HepG2 (cell line): ENCODE data around the gene TBX10. TPM values are rescaled to one million over a fixed set of nuclear protein-coding genes. Genes with fewer than 3 reads are reported as not detected.

ENCODE experiments used
- ATAC-seq: fragments of 200-7000 bp; cut with Tn5 transposase; 3 replicates; pipeline ENCODE4 v1.9.1; 2020; ENCODE audit warnings: mild to moderate bottlenecking, moderate library complexity
- BruUV-seq: library from RNA; stranded (reverse); fragments of 400-500 nt; replicated peaks from 2 replicates; lab custom pipeline; 2021; lab: Mats Ljungman, UMichigan
- CTCF ChIA-PET: fragments of 300-600 bp; formaldehyde crosslinking; extraction: SDS; loops from one replicate; lab custom pipeline; 2021; ENCODE audit warnings: low total read pairs, inconsistent platforms, low intra/inter-chr PET ratio; lab: Yijun Ruan, JAX
- POLR2A ChIA-PET: fragments of 350-600 bp; sonication (Branson Sonifier 250); formaldehyde crosslinking; loops from one replicate; lab custom pipeline; 2020; ENCODE audit warnings: antibody characterized with exemption, inconsistent platforms; lab: Yijun Ruan, JAX
- DNase-seq: peaks from one replicate; pipeline ENCODE4 v3.0.0-alpha.2; 2015; ENCODE audit warnings: low spot score
- FAIRE-seq: peaks from 3 replicates; lab custom pipeline; 2011; peaks lifted over from hg19 to GRCh38; lab: Jason Lieb, UNC
- H2AFZ ChIP-seq: one replicate; pipeline ENCODE4 v1.6.1; 2011; ENCODE audit warnings: low read length, inconsistent platforms
- H3K27ac ChIP-seq: fragments of 300-600 bp; 3 replicates; pipeline ENCODE4 v1.8.0; 2011; ENCODE audit warnings: mixed run types, mild to moderate bottlenecking, mixed read lengths, low read length, inconsistent platforms; ENCODE audit not compliant: insufficient read depth; ENCODE audit errors: extremely low read length
- H3K27me3 ChIP-seq, 2 experiments: fragments of 200-600 bp in 1 of 2; 2 replicates in 1 of 2; 3 replicates in 1 of 2; pipeline versions ENCODE4 v1.6.0 to v1.8.0; 2011; ENCODE audit warnings: low read length in 2 of 2, mild to moderate bottlenecking in 2 of 2, moderate library complexity in 2 of 2, inconsistent platforms in 1 of 2; ENCODE audit not compliant: insufficient read depth in 2 of 2, control insufficient read depth in 1 of 2
- H3K36me3 ChIP-seq, 2 experiments: fragments of 200-600 bp in 1 of 2; replicated peaks in 1 of 2; 2 replicates in 1 of 2; 3 replicates in 1 of 2; pipeline versions ENCODE4 v1.5.1 to v1.8.0; 2011; ENCODE audit warnings: low read length in 2 of 2, inconsistent platforms in 1 of 2; ENCODE audit not compliant: insufficient read depth in 2 of 2, control insufficient read depth in 1 of 2
- H3K4me1 ChIP-seq: 2 replicates; pipeline ENCODE4 v1.5.1; 2012; ENCODE audit warnings: low read length, inconsistent platforms; ENCODE audit not compliant: insufficient read depth
- H3K4me2 ChIP-seq: 2 replicates; pipeline ENCODE4 v1.6.0; 2011; ENCODE audit warnings: low read depth, low read length, inconsistent platforms
- H3K4me3 ChIP-seq, 3 experiments: fragments of 200-600 bp in 1 of 3; sonication (generic), shearing (Covaris generic) in 1 of 3; replicated peaks in 1 of 3; 2 replicates each; pipeline ENCODE4 v1.5.1; 2011 to 2016; ENCODE audit warnings: low read length in 3 of 3, inconsistent platforms in 2 of 3, low read depth in 2 of 3, mild to moderate bottlenecking in 2 of 3, control low read depth in 1 of 3, mixed read lengths in 1 of 3; ENCODE audit not compliant: insufficient read depth in 1 of 3
- H3K79me2 ChIP-seq: one replicate; pipeline ENCODE4 v1.6.1; 2011; ENCODE audit warnings: low read length, inconsistent platforms; ENCODE audit not compliant: insufficient read depth
- H3K9ac ChIP-seq: 2 replicates; pipeline ENCODE4 v1.6.0; 2011; ENCODE audit warnings: mild to moderate bottlenecking, low read depth, low read length, inconsistent platforms; ENCODE audit not compliant: insufficient read depth
- H3K9me3 ChIP-seq: 2 replicates; pipeline ENCODE4 v1.5.1; 2012; ENCODE audit warnings: mild to moderate bottlenecking, low read length
- H4K20me1 ChIP-seq: 2 replicates; pipeline ENCODE4 v1.6.0; 2011; ENCODE audit warnings: inconsistent platforms, mild to moderate bottlenecking, low read length, moderate library complexity; ENCODE audit not compliant: insufficient read depth
- HNF1B ChIP-seq: sonication (generic); formaldehyde crosslinking; IDR thresholded peaks from 2 replicates; pipeline ENCODE4 v1.5.1; 2020; ENCODE audit warnings: mild to moderate bottlenecking, moderate library complexity, missing genetic modification reagents
- MXD1 ChIP-seq: sonication (generic); formaldehyde crosslinking; IDR thresholded peaks from 2 replicates; pipeline ENCODE4 v1.4.0; 2020; ENCODE audit warnings: mild to moderate bottlenecking, missing genetic modification reagents
- PCBP1 ChIP-seq: fragments of 200-400 bp; formaldehyde crosslinking; IDR thresholded peaks from 2 replicates; pipeline ENCODE4 v1.6.1; 2017; ENCODE audit warnings: mild to moderate bottlenecking, low read depth, low read length, borderline replicate concordance
- RORA ChIP-seq: sonication (generic); formaldehyde crosslinking; IDR thresholded peaks from 2 replicates; pipeline ENCODE4 v1.5.0; 2020; ENCODE audit warnings: mild to moderate bottlenecking, missing genetic modification reagents, moderate library complexity
- RXRA ChIP-seq: sonication (generic); formaldehyde crosslinking; IDR thresholded peaks from 2 replicates; pipeline ENCODE4 v1.5.1; 2020; ENCODE audit warnings: missing genetic modification reagents
- TGIF2 ChIP-seq: IDR thresholded peaks from 2 replicates; pipeline ENCODE4 v1.6.1; 2016; ENCODE audit warnings: control low read depth, missing compliant biosample characterization
- ZNF280B ChIP-seq: sonication (generic); formaldehyde crosslinking; IDR thresholded peaks from 2 replicates; pipeline ENCODE4 v1.5.0; 2020; ENCODE audit warnings: missing genetic modification reagents, mild to moderate bottlenecking, borderline replicate concordance
- ZNF44 ChIP-seq: sonication (generic); formaldehyde crosslinking; IDR thresholded peaks from 2 replicates; pipeline ENCODE4 v1.5.1; 2020; ENCODE audit warnings: mild to moderate bottlenecking, missing genetic modification reagents
- ZUFSP ChIP-seq: sonication (generic); formaldehyde crosslinking; IDR thresholded peaks from 2 replicates; pipeline ENCODE4 v1.9.0; 2021; ENCODE audit warnings: missing genetic modification reagents, mild to moderate bottlenecking, borderline replicate concordance
- whole genome bisulfite sequencing: methylation state at CpG from one replicate; pipeline ENCODE4 v1.1.6; 2017; ENCODE audit warnings: low lambda C conversion rate; 5-methylcytosine and 5-hydroxymethylcytosine counted together
- in situ Hi-C: cut with HindIII; loops from 2 replicates; pipeline ENCODE4 v1.10.0; 2017; ENCODE audit warnings: low pct_unique_long_range_greater_than_20kb; ENCODE audit not compliant: extremely low pct_ligation_motif_present
- intact Hi-C: fragments of 100-400 bp; cut with micrococcal nuclease; formaldehyde crosslinking; loops from one replicate; pipeline ENCODE4 v1.10.0; 2022; ENCODE audit not compliant: unreplicated experiment
- polyA plus RNA-seq, 8 experiments: library from polyadenylated mRNA; depleted of rRNA in 3 of 8; stranded (reverse) in 7 of 8; unstranded in 1 of 8; fragments of >200 nt; fragmentation: Illumina TruSeq in 4 of 8; extraction: Trizol in 4 of 8; gene quantifications; 2 replicates each; pipeline versions ENCODE4 v1.2.1 to v1.2.3, GENCODE V29; 2011 to 2016; ENCODE audit warnings: low read depth in 4 of 8, missing spikeins in 1 of 8, mixed read lengths in 1 of 8; ENCODE audit not compliant: insufficient read depth in 1 of 8
- total RNA-seq, 5 experiments: library from RNA; depleted of rRNA; stranded (reverse); fragments of >200 nt; fragmentation: Illumina TruSeq; extraction: Trizol; gene quantifications; 2 replicates each; pipeline ENCODE4 v1.2.3, GENCODE V29; 2016; ENCODE audit warnings: low read depth in 1 of 5

The TBX10 gene
- total and polyA plus RNA-seq, 2 of the 13 experiments (the other 11 are each of a cell fraction or from before 2014, with no cell fraction given): 0.27 to 1.7 TPM

- Histone ChIP-seq H3K9me3 (no peaks in the 10 kb centered on the region), H3K4me3 (peak overlapping the region in 1 of 3 experiments; percentile 18; a peak in 1 of 6 replicates), H3K27ac (no peak overlapping the region), H3K4me2 (0 out of 2 replicates have a peak overlapping the region, but pooled peaks have one; percentile 83), H3K4me1 (peaks cover 56% of the 10 kb centered on the region), H2AFZ (no peak overlapping the region), H3K79me2 (no peaks in the 10 kb centered on the region), H4K20me1 (no peaks in the 10 kb centered on the region), H3K36me3 (no peaks in the 10 kb centered on the region), H3K27me3 (peaks cover 0 to 3% of the 10 kb centered on the region in 2 experiments; a peak in 3 of 5 replicates), H3K9ac (no peak overlapping the region)
- no peak for FAIRE-seq
- in situ Hi-C loops: no loop called here
- no peak for ATAC-seq
- no TSS peak for BruUV-seq
- intact Hi-C loops: no loop called here
- CTCF ChIA-PET: interaction anchor here (1.5 kb wide), 1 partner anchor 25 kb away, joined by 4 read pairs; no protein-coding TSS in a partner anchor
- WGBS: 32% methylated on average over 17 of the region's 22 CpGs
- POLR2A ChIA-PET: interaction anchor here (2.4 kb wide), 1 partner anchor 17 kb away, joined by 17 read pairs; the partner anchor contains the start of gene ACY3
- no peak for DNase-seq
- no peak for TF ChIP-seq TGIF2 (CRISPR knock-in tag)
- no peak for TF ChIP-seq ZNF44 (CRISPR knock-in tag)
- no peak for TF ChIP-seq PCBP1
- peak; percentile 37; the same call in 1 of the 2 replicates for TF ChIP-seq HNF1B (CRISPR knock-in tag)
- TF ChIP-seq ZNF280B: no peak
- 0 out of 2 replicates have a peak, but pooled peaks have one; percentile 5 for TF ChIP-seq RXRA (CRISPR knock-in tag)
- no peak for TF ChIP-seq RORA (CRISPR knock-in tag)
- TF ChIP-seq ZUFSP: no peak
- TF ChIP-seq MXD1 (CRISPR knock-in tag): 0 out of 2 replicates have a peak, but pooled peaks have one; percentile 17
These were observed 5.7 kb downstream of the TBX10 start for GRCh38 chr11:67633758-67634365.
